ENCODE data around the gene ZWILCH. TPM values are rescaled to one million over a fixed set of nuclear protein-coding genes. Genes with fewer than 3 reads are reported as not detected.

Gene ZWILCH
- total and polyA plus RNA-seq, 9 of the 15 experiments (the other 6 are each of a cell fraction or from before 2014, with no cell fraction given): 32.8 to 94.2 (median 52.1) TPM

DNA sequence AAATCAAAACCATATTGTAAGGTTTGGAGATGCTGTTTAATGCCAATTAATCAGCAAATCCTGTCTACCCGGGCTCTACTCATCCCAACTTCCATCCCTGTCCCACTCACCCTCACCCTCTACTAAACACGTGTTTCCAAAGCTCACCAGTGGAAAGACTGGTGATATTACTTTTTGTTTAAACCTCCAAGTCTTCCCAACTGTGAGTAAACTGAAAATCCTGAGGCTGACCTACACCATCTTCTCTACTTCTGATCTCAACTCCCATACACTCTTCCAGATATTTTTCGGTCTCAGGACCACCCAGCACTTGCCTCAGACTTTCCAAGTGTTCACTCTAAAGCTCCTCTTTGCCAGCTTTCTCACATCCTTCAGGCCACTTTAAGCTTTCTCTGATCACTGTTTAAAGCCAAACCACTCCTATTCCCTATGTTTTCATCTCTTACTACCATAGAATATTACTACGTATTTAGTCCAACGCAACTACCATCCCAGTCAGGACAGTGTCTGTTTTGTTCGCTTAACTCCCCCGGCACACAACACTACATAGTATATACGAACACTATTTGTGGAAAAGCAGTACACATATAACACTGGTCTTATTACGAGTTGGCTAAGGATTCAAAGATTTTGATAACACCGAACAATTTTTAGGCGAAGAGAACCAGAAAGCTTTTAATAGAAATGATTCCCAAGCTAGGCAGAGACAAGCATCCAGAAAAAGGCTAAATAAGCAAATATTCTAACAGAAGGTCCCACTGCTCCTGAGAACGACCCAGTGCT is 1.2 kb upstream of the ZWILCH start (continued):
- TF ChIP-seq HOMEZ (CRISPR knock-in tag; IDR thresholded peaks at IDR 0.05) (no peak), ZC3H4 (CRISPR knock-in tag; IDR thresholded peaks at IDR 0.05; ENCODE audit: borderline replicate concordance) (no peak), MAFG (tag; conservative IDR thresholded peaks at IDR 0.05) (no peak), CEBPZ (IDR thresholded peaks at IDR 0.05; ENCODE audit: borderline replicate concordance, low read depth, low read length) (no peak), CAMTA2 (CRISPR knock-in tag; conservative IDR thresholded peaks at IDR 0.05) (no peak), MTA3 (IDR thresholded peaks at IDR 0.05; ENCODE audit: borderline replicate concordance) (no peak), ARID2 (IDR thresholded peaks at IDR 0.05) (peak; percentile 13; the same call in 1 of the 2 replicates), SMC3 (conservative IDR thresholded peaks at IDR 0.05; ENCODE audit: insufficient read depth, low read depth, low read length) (0 out of 2 replicates have a peak, but pooled peaks have one; percentile 10), KLF1 (tag; IDR thresholded peaks at IDR 0.05) (no peak), HDGF (IDR thresholded peaks at IDR 0.05) (no peak), KLF6 (CRISPR knock-in tag; IDR thresholded peaks at IDR 0.05; ENCODE audit: borderline replicate concordance) (no peak), ZNF639 (CRISPR knock-in tag; conservative IDR thresholded peaks at IDR 0.05 in 1 of 2, IDR thresholded peaks at IDR 0.05 in 1 of 2) (no peak), EP400 (IDR thresholded peaks at IDR 0.05) (no peak), SIN3A (IDR thresholded peaks at IDR 0.05; ENCODE audit: borderline replicate concordance in 2 of 2, control insufficient read depth in 1 of 2, low read depth in 2 of 2, low read length in 2 of 2) (peak in 1 of 2 experiments; percentile 64; a peak in 1 of 4 replicates), TSC22D4 (tag; IDR thresholded peaks at IDR 0.05) (no peak)
- TF ChIP-seq, protein P1, sequence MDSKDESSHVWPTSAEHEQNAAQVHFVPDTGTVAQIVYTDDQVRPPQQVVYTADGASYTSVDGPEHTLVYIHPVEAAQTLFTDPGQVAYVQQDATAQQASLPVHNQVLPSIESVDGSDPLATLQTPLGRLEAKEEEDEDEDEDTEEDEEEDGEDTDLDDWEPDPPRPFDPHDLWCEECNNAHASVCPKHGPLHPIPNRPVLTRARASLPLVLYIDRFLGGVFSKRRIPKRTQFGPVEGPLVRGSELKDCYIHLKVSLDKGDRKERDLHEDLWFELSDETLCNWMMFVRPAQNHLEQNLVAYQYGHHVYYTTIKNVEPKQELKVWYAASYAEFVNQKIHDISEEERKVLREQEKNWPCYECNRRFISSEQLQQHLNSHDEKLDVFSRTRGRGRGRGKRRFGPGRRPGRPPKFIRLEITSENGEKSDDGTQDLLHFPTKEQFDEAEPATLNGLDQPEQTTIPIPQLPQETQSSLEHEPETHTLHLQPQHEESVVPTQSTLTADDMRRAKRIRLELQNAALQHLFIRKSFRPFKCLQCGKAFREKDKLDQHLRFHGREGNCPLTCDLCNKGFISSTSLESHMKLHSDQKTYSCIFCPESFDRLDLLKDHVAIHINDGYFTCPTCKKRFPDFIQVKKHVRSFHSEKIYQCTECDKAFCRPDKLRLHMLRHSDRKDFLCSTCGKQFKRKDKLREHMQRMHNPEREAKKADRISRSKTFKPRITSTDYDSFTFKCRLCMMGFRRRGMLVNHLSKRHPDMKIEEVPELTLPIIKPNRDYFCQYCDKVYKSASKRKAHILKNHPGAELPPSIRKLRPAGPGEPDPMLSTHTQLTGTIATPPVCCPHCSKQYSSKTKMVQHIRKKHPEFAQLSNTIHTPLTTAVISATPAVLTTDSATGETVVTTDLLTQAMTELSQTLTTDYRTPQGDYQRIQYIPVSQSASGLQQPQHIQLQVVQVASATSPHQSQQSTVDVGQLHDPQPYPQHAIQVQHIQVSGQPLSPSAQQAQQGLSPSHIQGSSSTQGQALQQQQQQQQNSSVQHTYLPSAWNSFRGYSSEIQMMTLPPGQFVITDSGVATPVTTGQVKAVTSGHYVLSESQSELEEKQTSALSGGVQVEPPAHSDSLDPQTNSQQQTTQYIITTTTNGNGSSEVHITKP (IDR thresholded peaks at IDR 0.05; ENCODE audit: partially characterized antibody): no peak
